GM21529 (cell line): ENCODE results near the gene ELP5.

Experiments used
- ATAC-seq: cut with Tn5 transposase; IDR thresholded peaks from one replicate; pipeline ENCODE4 v1.9.1; 2021; ENCODE audit not compliant: unreplicated experiment

The ELP5 gene

DNA sequence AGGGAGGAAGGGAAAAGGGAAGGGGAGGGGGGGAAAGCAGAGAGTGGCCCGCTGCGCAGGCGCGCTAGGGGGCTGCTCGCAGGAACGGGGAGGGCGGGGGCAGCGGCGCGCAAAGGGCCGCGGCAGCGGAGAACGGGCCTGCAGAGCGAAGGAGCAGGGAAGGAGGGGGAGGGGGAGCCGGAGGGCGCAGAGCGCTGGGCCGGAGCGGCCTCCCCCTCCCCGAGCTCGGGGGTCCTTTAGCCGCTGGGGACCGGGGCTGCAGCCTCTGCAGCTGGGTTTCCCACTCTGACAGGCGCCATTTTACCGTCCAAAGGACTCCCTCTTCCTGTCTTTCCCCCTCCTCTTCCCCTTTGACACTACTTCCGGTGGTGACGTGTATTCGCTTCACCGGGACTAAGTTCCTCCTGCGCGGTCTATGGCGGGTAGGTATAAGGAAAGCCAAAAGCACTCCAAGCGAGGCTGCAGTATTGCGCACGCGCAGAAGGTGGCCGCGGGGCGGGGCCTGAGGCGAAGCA is 297 bp upstream of the ELP5 start, which contains the start of gene CTDNEP1:
CTDNEP1 (minus strand) TSS at position 74 of the 515 bp plus-strand sequence. CDS start 438 bp downstream, outside the sequence.
- peak; percentile 84 for ATAC-seq

DNA sequence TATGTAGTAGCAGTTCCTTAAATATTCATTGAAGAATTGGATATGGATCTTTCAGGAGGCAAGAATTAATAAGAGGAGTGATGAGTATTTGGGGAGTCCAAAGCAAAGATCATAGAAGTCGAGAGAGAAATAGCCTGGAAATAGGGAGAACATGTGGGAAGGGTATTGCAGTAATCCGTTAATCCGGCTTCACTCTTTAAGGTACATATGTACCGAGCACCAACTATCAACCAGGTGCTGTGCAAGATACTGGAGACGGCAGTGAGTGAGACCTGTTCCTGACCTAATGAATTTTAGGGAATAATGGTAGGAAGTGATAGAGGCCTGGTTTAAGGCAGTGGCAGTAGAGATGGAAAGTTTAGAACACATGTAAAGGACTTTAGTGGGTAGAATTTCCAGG is 1.1 kb downstream of the ELP5 start:
- no peak for ATAC-seq

DNA sequence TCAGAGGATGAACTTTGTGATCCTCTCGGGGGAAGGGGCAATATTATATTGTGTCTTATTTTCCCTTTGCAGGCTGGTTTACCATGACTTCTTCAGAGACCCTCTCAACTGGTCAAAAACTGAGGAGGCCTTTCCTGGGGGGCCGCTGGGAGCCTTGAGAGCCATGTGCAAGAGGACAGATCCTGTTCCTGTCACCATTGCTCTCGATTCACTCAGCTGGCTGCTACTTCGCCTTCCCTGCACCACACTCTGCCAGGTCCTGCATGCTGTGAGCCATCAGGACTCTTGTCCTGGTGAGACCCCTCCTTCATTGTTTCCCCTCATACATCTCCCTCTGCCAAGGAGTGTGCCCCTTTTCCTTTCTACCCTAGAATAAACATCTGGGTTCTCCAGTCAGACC is 2.5 kb downstream of the ELP5 start:
- ATAC-seq: no peak

DNA sequence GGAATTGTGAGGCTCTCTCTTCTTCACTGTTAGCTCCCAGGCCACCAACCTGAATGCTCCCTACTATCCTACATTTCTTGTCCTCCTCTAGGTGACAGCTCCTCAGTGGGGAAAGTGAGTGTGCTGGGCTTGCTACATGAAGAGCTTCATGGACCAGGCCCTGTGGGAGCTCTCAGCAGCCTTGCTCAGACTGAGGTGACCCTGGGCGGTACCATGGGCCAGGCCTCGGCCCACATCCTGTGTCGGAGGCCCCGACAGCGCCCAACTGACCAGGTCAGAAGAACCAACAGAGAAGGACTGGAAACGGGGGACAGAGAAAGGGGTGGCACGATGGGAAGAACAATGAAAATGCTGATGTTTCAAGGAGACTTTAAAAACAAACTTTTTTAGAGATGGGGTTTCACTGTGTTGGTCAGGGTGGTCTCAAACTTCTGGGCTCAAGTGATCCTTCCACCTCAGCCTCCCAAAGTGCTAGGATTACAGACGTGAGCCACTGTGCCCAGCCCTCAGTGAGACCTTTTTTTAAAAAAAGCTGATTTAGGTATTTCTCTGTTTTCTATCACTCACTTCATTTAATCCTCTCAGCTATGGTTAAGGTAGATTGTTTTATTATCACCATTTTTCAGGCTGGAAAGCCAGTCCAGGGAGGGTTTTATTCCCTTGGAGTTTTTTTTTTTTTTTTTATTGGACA is 4.9 kb downstream of the ELP5 start:
- ATAC-seq: no peak

DNA sequence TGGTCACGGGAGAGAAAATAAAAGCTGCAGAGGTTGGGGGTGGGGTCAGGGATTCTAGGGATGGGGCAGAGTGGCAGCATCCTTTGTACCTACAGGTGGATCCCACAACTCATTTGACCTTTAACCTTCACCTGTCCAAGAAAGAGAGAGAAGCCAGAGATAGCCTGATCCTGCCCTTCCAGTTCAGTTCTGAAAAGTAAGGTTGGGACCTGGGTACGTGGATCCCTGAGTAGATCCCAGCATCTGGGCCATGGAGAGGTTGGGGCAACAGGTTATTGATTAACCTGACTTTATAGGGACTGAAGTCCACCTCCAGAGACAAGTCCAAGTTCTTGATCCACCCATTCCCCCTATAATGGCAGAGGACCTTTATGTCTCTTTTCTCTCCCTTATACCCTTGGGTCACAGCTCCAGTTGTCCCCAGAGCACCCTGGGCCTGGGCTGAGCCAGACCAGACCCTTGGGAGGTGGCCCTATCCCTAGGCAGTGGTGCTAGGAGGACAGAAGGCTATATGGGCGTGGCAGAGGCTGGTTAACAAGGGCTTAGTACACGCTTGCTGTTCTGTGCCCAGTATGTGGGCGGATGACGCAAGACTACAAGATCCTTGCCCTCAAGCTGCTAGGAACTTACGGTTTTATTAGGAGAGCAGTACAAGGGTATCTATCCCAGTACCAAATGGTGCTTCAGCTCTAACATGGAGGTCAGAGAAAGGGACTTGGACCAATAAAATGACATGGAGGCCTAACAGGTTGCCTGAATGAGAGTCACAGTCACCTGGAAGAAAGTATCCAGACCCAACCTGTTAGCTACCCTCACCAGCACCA is 6.9 kb downstream of the ELP5 start:
- ATAC-seq: no peak

DNA sequence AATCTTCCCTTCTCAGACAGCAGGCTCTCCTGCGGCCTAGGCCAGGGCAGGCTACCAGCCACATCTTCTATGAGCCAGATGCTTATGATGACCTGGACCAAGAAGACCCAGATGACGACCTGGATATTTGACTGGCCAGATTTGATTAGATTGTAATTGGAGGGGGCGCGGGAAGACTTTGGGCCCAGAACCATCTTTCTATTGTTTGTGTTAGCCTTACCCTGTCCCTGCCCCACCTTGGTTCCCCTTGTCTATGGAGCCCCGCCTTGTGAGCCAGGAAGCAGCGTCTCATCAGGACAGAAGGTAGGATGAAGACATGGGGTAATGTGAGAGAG is 7.5 kb downstream of the ELP5 start:
- ATAC-seq: no peak

DNA sequence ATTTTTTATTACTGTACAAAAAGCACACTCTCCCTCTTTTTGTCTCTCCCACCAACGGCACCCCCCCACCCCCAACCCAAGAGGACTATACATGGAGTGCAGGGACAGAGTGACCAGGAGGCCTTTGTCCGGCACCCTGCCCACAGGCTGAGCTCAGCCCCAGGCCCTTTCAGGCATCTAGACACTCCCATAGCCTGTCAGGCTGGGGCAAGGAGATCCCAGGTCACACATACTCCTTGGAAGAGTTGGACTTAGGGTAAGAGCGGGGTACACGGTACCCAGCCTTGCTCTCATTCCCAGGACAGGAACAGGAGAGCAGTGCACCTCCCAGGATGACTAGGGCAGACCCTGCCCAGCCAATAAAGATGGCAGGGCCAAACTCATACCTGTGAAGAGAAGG is 8.1 kb downstream of the ELP5 start:
- ATAC-seq: no peak

DNA sequence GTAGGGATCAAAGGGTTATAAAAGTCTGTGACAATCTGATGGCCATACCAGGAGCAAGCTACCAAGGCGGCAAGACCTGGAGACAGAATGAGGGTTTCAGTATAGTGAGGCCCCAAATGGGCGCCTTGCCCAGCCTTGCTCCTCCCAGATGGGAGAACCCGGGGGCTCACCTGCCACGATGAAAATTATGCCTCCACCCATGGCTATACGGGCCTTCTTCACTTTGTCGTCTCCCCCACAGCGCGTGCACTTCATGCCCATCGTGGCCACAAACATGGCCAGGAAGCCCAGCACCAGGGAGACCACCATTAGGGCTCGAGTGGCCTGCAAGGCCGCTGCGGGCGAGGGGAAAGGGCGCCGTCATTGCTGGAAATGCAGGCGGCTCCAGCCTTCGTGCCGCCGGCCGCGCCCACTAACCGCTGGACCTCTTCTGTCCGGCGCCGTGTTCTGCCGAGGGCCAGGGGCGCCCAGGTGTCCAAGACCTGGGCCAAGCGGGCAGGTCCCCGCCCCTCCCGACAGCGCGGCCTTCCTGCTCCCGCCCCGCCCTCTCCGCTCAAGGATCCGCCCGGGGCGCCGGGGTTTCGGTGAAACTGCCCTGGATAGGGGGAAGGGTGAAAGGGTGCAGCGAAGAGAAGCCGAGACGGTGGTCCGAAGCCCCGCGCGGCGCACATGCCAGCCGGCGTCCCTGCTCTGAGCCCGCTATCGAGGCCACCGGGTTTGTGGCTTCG is 8.8 kb downstream of the ELP5 start:
- ATAC-seq: no peak

DNA sequence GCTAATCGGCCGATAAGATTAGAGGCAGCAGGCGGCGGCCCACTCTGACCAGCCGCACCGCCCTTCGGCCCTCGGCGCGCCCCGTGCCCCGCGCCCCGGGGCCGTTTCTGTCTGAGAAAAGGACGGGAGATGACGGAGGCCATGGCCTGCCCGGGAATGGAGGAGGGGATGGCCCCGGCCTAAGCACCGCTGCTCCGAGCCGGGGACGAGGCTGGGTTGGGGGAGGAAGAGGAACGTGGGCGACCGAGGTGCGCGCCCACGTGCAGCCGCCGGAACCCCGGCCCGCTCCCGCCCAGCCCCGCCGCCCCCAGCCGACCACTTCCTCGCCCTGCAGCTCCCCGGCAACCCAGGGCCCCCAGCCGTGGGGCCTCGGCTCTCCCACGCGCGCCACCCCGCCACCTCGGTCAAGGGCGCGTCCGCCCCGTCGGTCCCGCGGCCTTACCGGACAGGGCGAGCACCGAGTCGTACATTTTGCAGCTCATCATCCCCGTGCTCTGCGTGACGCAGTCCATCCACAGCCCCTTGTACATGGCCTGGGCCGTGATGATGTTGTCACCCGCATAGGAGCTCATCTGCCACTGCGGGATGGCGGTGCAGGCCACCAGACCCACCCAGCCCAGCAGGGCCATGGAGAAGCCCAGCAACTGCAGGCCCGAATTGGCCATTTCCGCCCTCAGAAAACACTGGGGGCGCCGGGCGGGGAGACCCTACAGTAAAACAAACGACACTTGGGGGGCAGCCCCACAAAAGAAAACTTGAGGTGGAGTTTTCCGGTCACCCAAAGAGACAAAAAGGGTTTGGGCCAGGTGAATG is 9.6 kb downstream of the ELP5 start:
- no peak for ATAC-seq

DNA sequence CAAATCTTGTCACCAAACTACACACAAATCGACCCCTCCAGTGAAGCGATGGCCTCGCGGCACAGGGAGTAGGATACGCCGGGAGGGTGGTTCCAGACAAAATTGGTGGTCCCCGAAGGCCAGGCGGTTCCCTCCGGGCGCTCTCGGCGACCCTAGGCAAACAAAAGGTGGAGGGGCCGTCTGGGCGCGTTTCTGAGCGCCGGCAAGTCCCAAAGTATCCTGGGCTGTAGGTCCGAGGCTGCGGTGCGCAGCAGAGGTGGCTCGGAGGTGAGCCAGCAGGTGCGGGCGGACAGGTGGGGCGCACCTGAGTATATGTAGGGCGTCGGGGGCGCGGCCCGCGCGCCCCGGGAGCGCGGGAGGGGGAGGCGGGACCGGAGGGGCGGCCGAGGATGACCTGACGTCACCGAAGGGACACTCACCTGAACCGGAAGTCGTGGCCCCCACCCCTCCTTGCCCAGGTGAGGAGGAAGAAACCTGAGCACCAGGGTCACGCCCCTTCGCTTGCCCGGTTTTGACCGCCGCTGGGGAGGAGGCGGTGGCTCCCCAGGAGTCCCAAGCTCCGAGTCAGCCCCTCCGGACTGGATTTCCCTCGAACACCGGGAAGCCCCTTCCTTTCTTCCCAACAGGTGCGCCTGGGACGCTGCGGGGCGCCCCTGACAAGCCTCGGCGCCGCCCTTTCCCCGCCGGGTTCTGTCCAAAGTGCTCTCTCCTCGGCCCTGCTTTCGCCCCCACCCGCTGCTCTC is 10.3 kb downstream of the ELP5 start, which contains the start of gene CLDN7:
CLDN7 (minus strand) TSS at position 287 of the 743 bp plus-strand sequence. CDS start 435 bp downstream, outside the sequence.
- ATAC-seq: no peak

DNA sequence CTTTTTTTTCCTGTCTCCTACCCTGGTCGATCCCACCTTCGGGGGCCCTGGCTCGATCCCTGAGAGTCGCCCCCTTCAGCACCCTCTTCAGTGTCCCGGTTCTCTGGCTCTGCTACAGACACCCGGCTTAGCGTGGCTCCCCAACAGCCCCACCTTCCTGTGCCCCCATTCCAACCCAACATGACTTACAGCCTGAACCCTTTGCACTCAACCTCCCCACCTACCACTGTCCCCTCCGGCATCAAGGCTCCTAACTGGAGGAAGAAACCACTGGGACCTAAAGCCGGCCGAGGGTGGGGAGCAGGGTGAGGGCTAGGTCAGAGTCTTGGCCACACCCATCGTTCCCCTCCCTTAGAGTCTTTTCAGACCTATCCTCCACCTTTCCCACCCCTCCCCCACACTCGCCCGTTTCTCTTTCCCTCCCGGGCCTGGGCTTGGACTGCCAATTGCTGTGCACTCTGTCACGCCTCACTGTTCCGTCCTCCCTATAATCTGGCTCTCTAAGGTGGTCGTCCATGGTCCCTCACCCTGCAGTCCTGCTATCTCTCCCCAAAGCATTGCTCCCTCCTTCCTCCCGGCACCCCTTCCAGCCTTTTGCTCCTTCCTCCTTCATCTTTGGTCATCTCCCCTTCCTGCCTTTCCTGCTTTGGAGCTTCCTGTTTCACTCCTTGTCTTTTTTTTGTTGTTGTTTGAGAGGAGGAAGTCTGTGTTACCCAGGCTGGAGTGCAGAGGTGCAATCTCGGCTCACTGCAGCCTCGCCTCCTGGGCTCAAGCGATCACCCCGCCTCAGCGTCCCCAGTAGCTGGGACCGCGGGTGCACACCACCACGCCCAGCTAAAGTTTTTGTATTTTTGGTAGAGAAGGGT is 11.2 kb downstream of the ELP5 start:
- ATAC-seq: no peak

DNA sequence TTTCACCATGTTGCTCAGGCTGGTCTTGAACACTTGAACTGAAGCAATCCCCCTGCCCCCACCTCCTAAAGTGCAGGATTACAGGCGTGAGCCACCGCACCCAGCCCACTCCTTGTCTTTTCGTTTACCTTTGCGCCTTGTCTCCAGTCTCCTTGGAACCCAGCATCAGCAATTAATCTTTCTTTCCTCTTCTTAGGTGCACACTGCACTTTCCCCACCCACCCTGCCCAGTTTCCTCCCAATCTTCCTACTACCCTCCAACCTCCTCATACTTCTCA is 11.7 kb downstream of the ELP5 start:
- no peak for ATAC-seq

DNA sequence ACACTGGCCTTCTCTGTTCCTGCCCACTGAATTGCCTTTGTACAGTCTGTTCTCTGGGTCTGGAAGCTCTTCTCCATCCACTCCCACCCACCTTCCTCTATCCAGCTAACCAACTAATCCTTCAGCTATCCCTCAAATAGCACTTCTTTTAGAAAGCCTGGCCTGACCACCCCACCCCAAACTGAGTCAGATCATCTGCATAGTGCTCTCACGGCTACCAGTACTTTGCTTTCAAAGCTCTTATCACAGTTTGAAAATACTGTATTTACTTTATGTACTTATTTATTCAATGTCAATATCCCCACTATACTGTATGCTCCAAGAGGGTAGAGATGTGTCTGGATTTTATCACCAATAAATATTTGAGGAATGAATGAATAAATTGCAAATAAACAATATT is 14.8 kb downstream of the ELP5 start:
- ATAC-seq: no peak

DNA sequence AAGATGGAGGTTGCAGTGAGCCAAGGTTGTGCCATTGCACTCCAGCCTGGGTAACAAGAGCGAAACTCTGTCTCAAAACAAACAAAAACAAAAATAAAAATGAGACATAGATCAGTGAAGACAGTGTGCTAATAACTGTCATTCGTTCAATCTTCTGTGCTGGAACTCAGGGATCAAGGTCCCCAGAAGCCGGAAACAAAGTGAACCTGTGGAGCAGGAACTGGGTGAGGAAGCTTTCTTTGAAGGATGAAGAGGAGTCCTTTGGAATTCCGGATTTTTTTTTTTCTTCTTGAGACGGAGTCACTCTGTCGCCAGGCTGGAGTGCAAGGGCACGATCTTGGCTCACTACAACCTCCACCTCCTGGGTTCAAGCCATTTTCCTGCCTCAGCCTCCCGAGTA is 27.4 kb downstream of the ELP5 start:
- ATAC-seq: no peak

DNA sequence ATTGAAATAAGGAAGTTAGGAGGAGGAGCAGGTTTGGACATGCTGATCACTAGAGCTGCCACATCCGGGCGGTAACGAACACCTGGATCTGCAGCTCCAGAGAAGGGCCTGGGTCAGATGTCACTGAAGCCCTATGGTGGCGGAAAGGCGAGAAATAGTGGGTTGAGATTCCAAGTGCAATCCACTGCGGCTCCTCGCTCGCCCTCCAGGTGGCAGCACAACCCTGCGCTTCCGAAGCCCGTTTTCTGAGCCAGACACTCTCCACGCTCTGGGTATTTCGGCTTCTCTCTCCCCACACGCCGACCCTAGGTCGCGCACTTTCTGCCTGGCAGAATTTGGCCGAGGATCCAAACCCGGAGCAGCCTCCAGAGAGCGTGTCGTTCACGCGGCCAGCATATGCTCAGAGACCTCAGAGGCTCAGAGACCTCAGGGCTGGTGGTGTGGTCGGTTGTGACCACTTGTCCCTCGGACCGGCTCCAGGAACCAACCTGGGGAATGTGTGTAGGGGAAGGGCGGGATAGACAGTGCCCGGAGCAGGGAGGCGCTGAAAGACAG is 28.6 kb downstream of the ELP5 start:
- no peak for ATAC-seq

DNA sequence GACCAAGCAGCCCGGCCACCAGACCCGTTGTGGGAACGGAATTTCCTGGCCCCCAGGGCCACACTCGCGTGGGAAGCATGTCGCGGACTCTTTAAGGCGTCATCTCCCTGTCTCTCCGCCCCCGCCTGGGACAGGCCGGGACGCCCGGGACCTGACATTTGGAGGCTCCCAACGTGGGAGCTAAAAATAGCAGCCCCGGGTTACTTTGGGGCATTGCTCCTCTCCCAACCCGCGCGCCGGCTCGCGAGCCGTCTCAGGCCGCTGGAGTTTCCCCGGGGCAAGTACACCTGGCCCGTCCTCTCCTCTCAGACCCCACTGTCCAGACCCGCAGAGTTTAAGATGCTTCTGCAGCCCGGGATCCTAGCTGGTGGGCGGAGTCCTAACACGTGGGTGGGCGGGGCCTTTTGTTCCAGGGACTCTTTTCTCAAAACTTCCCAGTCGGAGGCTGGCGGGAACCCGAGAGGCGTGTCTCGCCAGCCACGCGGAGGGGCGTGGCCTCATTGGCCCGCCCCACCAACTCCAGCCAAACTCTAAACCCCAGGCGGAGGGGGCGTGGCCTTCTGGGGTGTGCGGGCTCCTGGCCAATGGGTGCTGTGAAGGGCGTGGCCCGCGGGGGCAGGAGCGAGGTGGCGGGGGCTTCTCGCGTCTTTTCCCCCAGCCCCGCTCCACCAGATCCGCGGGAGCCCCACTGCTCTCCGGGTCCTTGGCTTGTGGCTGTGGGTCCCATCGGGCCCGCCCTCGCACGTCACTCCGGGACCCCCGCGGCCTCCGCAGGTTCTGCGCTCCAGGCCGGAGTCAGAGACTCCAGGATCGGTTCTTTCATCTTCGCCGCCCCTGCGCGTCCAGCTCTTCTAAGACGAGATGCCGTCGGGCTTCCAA is 29.3 kb downstream of the ELP5 start, which contains the start of gene SLC2A4:
SLC2A4 (plus strand) TSS at position 645 of the 879 bp plus-strand sequence; CDS start at position 862, 217 bp downstream.
- ATAC-seq: peak; percentile 80

DNA sequence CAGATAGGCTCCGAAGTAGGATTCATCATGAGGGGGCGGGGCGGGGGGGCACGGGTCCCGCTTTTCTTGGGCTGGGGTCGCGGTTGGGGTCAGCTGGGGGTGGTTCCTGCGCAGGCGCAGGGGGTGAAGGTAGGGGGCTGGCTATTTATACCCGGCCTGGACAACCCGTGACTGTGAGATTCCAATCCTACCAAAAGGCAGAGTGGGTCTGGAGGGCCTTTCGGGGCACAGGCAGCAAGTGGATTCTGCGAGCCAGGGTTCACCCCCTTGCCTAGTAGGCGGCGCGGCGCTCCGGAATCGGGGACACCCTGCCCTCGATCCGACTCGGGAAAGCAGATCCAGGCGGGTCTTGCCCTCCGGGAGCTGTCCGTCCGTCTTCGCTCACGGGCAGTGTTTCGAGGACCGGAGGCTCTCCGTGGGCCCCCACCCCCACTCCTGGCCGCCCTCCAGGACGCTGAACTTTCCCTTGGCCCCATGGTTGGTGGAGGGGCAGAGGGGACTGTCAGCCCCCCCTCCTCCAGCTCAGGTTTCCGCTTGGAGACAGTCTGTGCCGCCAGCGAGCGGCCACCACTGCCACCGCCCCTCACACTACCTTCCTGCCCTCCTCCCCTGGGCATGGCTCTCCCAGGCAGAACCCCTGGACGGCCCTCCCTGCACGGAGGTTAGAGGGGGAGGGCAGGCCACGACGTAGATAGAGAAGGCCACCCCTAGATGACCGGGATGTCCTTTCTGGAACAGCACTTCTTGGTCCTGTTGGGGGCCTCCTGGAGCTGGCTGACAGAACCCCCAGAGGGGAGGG is 30.1 kb downstream of the ELP5 start:
- no peak for ATAC-seq
